Uterus (tissue), 2 donors: ENCODE results near the gene LYPD4.

ENCODE experiments used
- POLR2A ChIP-seq, 2 donors: fragments of 450-650 bp; IDR thresholded peaks; one replicate each; pipeline ENCODE4 v1.6.1; 2016; ENCODE audit warnings: antibody characterized with exemption in 2 of 2, mild to moderate bottlenecking in 1 of 2, moderate library complexity in 1 of 2
- TF ChIP-seq, protein P1 (sequence below), 4 experiments: fragments of 200-600 bp in 2 of 4; fragments of 450-650 bp in 2 of 4; sonication (generic) in 2 of 4; IDR thresholded peaks; one replicate each; pipeline ENCODE4 v1.5.1; 2016 to 2019; ENCODE audit warnings: antibody characterized with exemption in 4 of 4, mild to moderate bottlenecking in 2 of 4, moderate library complexity in 1 of 4

- TF ChIP-seq, protein P1, sequence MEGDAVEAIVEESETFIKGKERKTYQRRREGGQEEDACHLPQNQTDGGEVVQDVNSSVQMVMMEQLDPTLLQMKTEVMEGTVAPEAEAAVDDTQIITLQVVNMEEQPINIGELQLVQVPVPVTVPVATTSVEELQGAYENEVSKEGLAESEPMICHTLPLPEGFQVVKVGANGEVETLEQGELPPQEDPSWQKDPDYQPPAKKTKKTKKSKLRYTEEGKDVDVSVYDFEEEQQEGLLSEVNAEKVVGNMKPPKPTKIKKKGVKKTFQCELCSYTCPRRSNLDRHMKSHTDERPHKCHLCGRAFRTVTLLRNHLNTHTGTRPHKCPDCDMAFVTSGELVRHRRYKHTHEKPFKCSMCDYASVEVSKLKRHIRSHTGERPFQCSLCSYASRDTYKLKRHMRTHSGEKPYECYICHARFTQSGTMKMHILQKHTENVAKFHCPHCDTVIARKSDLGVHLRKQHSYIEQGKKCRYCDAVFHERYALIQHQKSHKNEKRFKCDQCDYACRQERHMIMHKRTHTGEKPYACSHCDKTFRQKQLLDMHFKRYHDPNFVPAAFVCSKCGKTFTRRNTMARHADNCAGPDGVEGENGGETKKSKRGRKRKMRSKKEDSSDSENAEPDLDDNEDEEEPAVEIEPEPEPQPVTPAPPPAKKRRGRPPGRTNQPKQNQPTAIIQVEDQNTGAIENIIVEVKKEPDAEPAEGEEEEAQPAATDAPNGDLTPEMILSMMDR (IDR thresholded peaks at IDR 0.05): no peak
- no peak for TF ChIP-seq POLR2A (IDR thresholded peaks at IDR 0.05)
These were observed 8.9 kb upstream of the LYPD4 start for GRCh38 chr19:41853344-41853743.
